HepG2 (cell line): Measurements from ENCODE around the gene CRAMP1. TPM values are rescaled to one million over a fixed set of nuclear protein-coding genes. Genes with fewer than 3 reads are reported as not detected.

Experiments used
- AFF4 ChIP-seq: sonication (generic); formaldehyde crosslinking; IDR thresholded peaks from 2 replicates; pipeline ENCODE4 v1.4.0; 2020; ENCODE audit warnings: missing genetic modification reagents
- CBX5 ChIP-seq: sonication (generic); formaldehyde crosslinking; IDR thresholded peaks from 2 replicates; pipeline ENCODE4 v1.4.0; 2020; ENCODE audit warnings: missing genetic modification reagents, borderline replicate concordance
- DMAP1 ChIP-seq: IDR thresholded peaks from 2 replicates; pipeline ENCODE4 v1.6.1; 2016
- FIP1L1 ChIP-seq: fragments of 200-400 bp; formaldehyde crosslinking; IDR thresholded peaks from 2 replicates; pipeline ENCODE4 v1.6.1; 2018; ENCODE audit warnings: low read depth, mild to moderate bottlenecking, low read length, moderate library complexity, borderline replicate concordance; ENCODE audit not compliant: insufficient read depth
- HOXA9 ChIP-seq: sonication (generic); formaldehyde crosslinking; IDR thresholded peaks from 2 replicates; pipeline ENCODE4 v1.8.1; 2022; ENCODE audit warnings: missing genetic modification reagents, mild to moderate bottlenecking, moderate library complexity, borderline replicate concordance
- KMT2B ChIP-seq: IDR thresholded peaks from 2 replicates; pipeline ENCODE4 v1.6.1; 2016; ENCODE audit warnings: missing genetic modification reagents, missing compliant biosample characterization
- MLLT10 ChIP-seq: sonication (generic); formaldehyde crosslinking; IDR thresholded peaks from 2 replicates; pipeline ENCODE4 v1.4.0; 2020; ENCODE audit warnings: missing genetic modification reagents
- PHF5A ChIP-seq: IDR thresholded peaks from one replicate; pipeline ENCODE4 v1.6.1; 2018; ENCODE audit warnings: low read depth, missing genetic modification reagents; ENCODE audit not compliant: unreplicated experiment
- PHF8 ChIP-seq: sonication (generic); formaldehyde crosslinking; IDR thresholded peaks from 2 replicates; pipeline ENCODE4 v1.5.0; 2020; ENCODE audit warnings: missing genetic modification reagents
- PITX1 ChIP-seq: sonication (generic); formaldehyde crosslinking; IDR thresholded peaks from 2 replicates; pipeline ENCODE4 v1.5.1; 2020; ENCODE audit warnings: mild to moderate bottlenecking, missing genetic modification reagents
- PREB ChIP-seq: sonication (generic); formaldehyde crosslinking; IDR thresholded peaks from 2 replicates; pipeline ENCODE4 v1.4.0; 2020; ENCODE audit warnings: missing genetic modification reagents
- RARG ChIP-seq: sonication (generic); formaldehyde crosslinking; IDR thresholded peaks from 2 replicates; pipeline ENCODE4 v1.4.0; 2020; ENCODE audit warnings: low read depth, mild to moderate bottlenecking, missing genetic modification reagents
- TARDBP ChIP-seq: sonication (generic); formaldehyde crosslinking; IDR thresholded peaks from 2 replicates; pipeline ENCODE4 v1.8.0; 2022; ENCODE audit warnings: mild to moderate bottlenecking, missing genetic modification reagents
- ZFX ChIP-seq: sonication (generic); formaldehyde crosslinking; IDR thresholded peaks from 2 replicates; pipeline ENCODE4 v1.4.0; 2020; ENCODE audit warnings: mild to moderate bottlenecking, low read depth, missing genetic modification reagents, moderate library complexity
- ZNF18 ChIP-seq: sonication (generic); formaldehyde crosslinking; IDR thresholded peaks from 2 replicates; pipeline ENCODE4 v1.8.0; 2022; ENCODE audit warnings: mild to moderate bottlenecking, missing genetic modification reagents; ENCODE audit not compliant: insufficient replicate concordance
- ZNF234 ChIP-seq: sonication (generic); formaldehyde crosslinking; conservative IDR thresholded peaks from 2 replicates; pipeline ENCODE4 v1.5.1; 2020; ENCODE audit warnings: mild to moderate bottlenecking, missing genetic modification reagents
- ZNF256 ChIP-seq: sonication (generic); formaldehyde crosslinking; conservative IDR thresholded peaks from 2 replicates; pipeline ENCODE4 v1.4.0; 2020; ENCODE audit warnings: missing genetic modification reagents
- ZNF333 ChIP-seq: sonication (generic); formaldehyde crosslinking; IDR thresholded peaks from 2 replicates; pipeline ENCODE4 v1.4.0; 2020; ENCODE audit warnings: mild to moderate bottlenecking, missing genetic modification reagents, borderline replicate concordance
- ZNF343 ChIP-seq: sonication (generic); formaldehyde crosslinking; IDR thresholded peaks from 2 replicates; pipeline ENCODE4 v1.4.0; 2020; ENCODE audit warnings: mild to moderate bottlenecking, missing genetic modification reagents
- ZNF550 ChIP-seq: sonication (generic); formaldehyde crosslinking; IDR thresholded peaks from 2 replicates; pipeline ENCODE4 v1.4.0; 2020; ENCODE audit warnings: mild to moderate bottlenecking, missing genetic modification reagents, borderline replicate concordance
- ZNF569 ChIP-seq: sonication (generic); formaldehyde crosslinking; IDR thresholded peaks from 2 replicates; pipeline ENCODE4 v1.5.0; 2020; ENCODE audit warnings: mild to moderate bottlenecking, missing genetic modification reagents, moderate library complexity, borderline replicate concordance
- ZNF784 ChIP-seq: sonication (generic); formaldehyde crosslinking; IDR thresholded peaks from 2 replicates; pipeline ENCODE4 v1.5.1; 2020; ENCODE audit warnings: missing genetic modification reagents, mild to moderate bottlenecking, borderline replicate concordance
- ZSCAN20 ChIP-seq: sonication (generic); formaldehyde crosslinking; IDR thresholded peaks from 2 replicates; pipeline ENCODE4 v1.4.0; 2020; ENCODE audit warnings: missing genetic modification reagents, mild to moderate bottlenecking, borderline replicate concordance
- polyA plus RNA-seq, 8 experiments: library from polyadenylated mRNA; depleted of rRNA in 3 of 8; stranded (reverse) in 7 of 8; unstranded in 1 of 8; fragments of >200 nt; fragmentation: Illumina TruSeq in 4 of 8; extraction: Trizol in 4 of 8; gene quantifications; 2 replicates each; pipeline versions ENCODE4 v1.2.1 to v1.2.3, GENCODE V29; 2011 to 2016; ENCODE audit warnings: low read depth in 4 of 8, missing spikeins in 1 of 8, mixed read lengths in 1 of 8; ENCODE audit not compliant: insufficient read depth in 1 of 8
- total RNA-seq, 5 experiments: library from RNA; depleted of rRNA; stranded (reverse); fragments of >200 nt; fragmentation: Illumina TruSeq; extraction: Trizol; gene quantifications; 2 replicates each; pipeline ENCODE4 v1.2.3, GENCODE V29; 2016; ENCODE audit warnings: low read depth in 1 of 5

CRAMP1 gene
- total and polyA plus RNA-seq, 2 of the 13 experiments (the other 11 are each of a cell fraction or from before 2014, with no cell fraction given) = 6.8 to 9.7 TPM

GRCh38 chr16:1706386-1707192, 94.4 kb downstream of the CRAMP1 start (continued):
- TF ChIP-seq PHF8 (no peak), PREB (no peak), DMAP1 (CRISPR knock-in tag) (peak; percentile 12; the same call in 1 of the 2 replicates), HOXA9 (CRISPR knock-in tag) (no peak), ZNF569 (CRISPR knock-in tag) (no peak), ZNF333 (CRISPR knock-in tag) (no peak), ZNF18 (CRISPR knock-in tag) (no peak), ZNF256 (no peak), ZNF343 (no peak), FIP1L1 (no peak), CBX5 (CRISPR knock-in tag) (no peak), TARDBP (CRISPR knock-in tag) (no peak), ZNF550 (CRISPR knock-in tag) (no peak), MLLT10 (CRISPR knock-in tag) (no peak), AFF4 (CRISPR knock-in tag) (no peak), KMT2B (CRISPR knock-in tag) (no peak), ZNF234 (0 out of 2 replicates have a peak, but pooled peaks have one; percentile 9), RARG (CRISPR knock-in tag) (no peak), ZNF784 (CRISPR knock-in tag) (no peak), PHF5A (no peak), ZFX (peak; percentile 60), PITX1 (CRISPR knock-in tag) (peak; percentile 21; the same call in 1 of the 2 replicates), ZSCAN20 (CRISPR knock-in tag) (no peak)
